ENCODE measurements around the gene FAM135A. TPM values are rescaled to one million over a fixed set of nuclear protein-coding genes. Genes with fewer than 3 reads are reported as not detected.

FAM135A gene
- total RNA-seq, 1 experiment from 2014 or later, result 31.5 TPM

- TF ChIP-seq TCF7L2 (IDR thresholded peaks at IDR 0.05; ENCODE audit: low read depth, low read length) (no peak), REST (IDR thresholded peaks at IDR 0.05; ENCODE audit: insufficient read depth in 1 of 2, low read depth in 2 of 2, low read length in 1 of 2) (no peak), SIN3A (IDR thresholded peaks at IDR 0.05; ENCODE audit: borderline replicate concordance, insufficient read depth, low read depth, low read length) (no peak), POLR2AphosphoS5 (IDR thresholded peaks at IDR 0.05; ENCODE audit: low read depth, low read length) (no peak), CTCF (IDR thresholded peaks at IDR 0.05) (no peak)
- Histone ChIP-seq H3K27ac (ENCODE audit: low read length) (no peak overlapping the region), H3K36me3 (ENCODE audit: control insufficient read depth, insufficient read depth, low read length) (no peaks in the 10 kb centered on the region), H3K4me1 (ENCODE audit: control insufficient read depth, insufficient read depth, low read length) (peaks cover 3% of the 10 kb centered on the region; the same call in 1 of the 2 replicates), H3K27me3 (ENCODE audit: control insufficient read depth, insufficient read depth, low read length) (no peaks in the 10 kb centered on the region; the same call in 1 of the 2 replicates), H3K9me3 (ENCODE audit: control insufficient read depth, insufficient read depth, low read depth, low read length) (no peaks in the 10 kb centered on the region), H3K4me3 (ENCODE audit: low read depth in 2 of 2, low read length in 2 of 2) (no peak overlapping the region)
- intact Hi-C loops (cut with micrococcal nuclease; ENCODE audit: unreplicated experiment), result no loop called here
- no peak for ATAC-seq
- BruUV-seq (replicated peaks), result no TSS peak
- in situ Hi-C loops (cut with HindIII; ENCODE audit: low pct_unique_long_range_greater_than_20kb, low sequenced_read_pairs), result no loop called here
- POLR2A ChIA-PET, result no interaction called here
- no peak for DNase-seq (ENCODE audit: low read depth, low spot score)
- CTCF ChIA-PET, result no interaction called here
Measured at GRCh38 chr6:70394518-70395300, 18.6 kb upstream of the FAM135A start.

GRCh38 chr6:70395301-70395672 is 18.0 kb upstream of the FAM135A start:
- TF ChIP-seq POLR2AphosphoS5 (IDR thresholded peaks at IDR 0.05; ENCODE audit: low read depth, low read length) (no peak), SIN3A (IDR thresholded peaks at IDR 0.05; ENCODE audit: borderline replicate concordance, insufficient read depth, low read depth, low read length) (no peak), TCF7L2 (IDR thresholded peaks at IDR 0.05; ENCODE audit: low read depth, low read length) (no peak), REST (IDR thresholded peaks at IDR 0.05; ENCODE audit: insufficient read depth in 1 of 2, low read depth in 2 of 2, low read length in 1 of 2) (no peak), CTCF (IDR thresholded peaks at IDR 0.05) (no peak)
- Histone ChIP-seq H3K4me3 (ENCODE audit: low read depth in 2 of 2, low read length in 2 of 2) (no peak overlapping the region), H3K36me3 (ENCODE audit: control insufficient read depth, insufficient read depth, low read length) (no peaks in the 10 kb centered on the region), H3K4me1 (ENCODE audit: control insufficient read depth, insufficient read depth, low read length) (peaks cover 3% of the 10 kb centered on the region; the same call in 1 of the 2 replicates), H3K9me3 (ENCODE audit: control insufficient read depth, insufficient read depth, low read depth, low read length) (no peaks in the 10 kb centered on the region), H3K27ac (ENCODE audit: low read length) (no peak overlapping the region), H3K27me3 (ENCODE audit: control insufficient read depth, insufficient read depth, low read length) (no peaks in the 10 kb centered on the region; the same call in 1 of the 2 replicates)
- DNase-seq (ENCODE audit: low read depth, low spot score), result no peak
- CTCF ChIA-PET, result no interaction called here
- in situ Hi-C loops (cut with HindIII; ENCODE audit: low pct_unique_long_range_greater_than_20kb, low sequenced_read_pairs) (no loop called here), intact Hi-C loops (cut with micrococcal nuclease; ENCODE audit: unreplicated experiment) (no loop called here)
- BruUV-seq (replicated peaks), result no TSS peak
- POLR2A ChIA-PET, result interaction anchor here (0.6 kb wide), 1 partner anchor 58 kb away, joined by 6 read pairs; no protein-coding TSS in a partner anchor
- no peak for ATAC-seq

Measured in Panc1 (cell line).